Cardiac septum (tissue), 1 donor: ENCODE measurements around the gene SIX3. TPM values are rescaled to one million over a fixed set of nuclear protein-coding genes. Genes with fewer than 3 reads are reported as not detected.

ENCODE experiments used
- DNase-seq: peaks from one replicate; pipeline ENCODE4 v3.0.0-alpha.2; 2020; ENCODE audit warnings: low spot score
- intact Hi-C: fragments of 100-400 bp; cut with DNase I; formaldehyde crosslinking; loops from one replicate; pipeline ENCODE4 v1.14.0; 2022
- total RNA-seq: library from RNA; stranded (reverse); fragmentation: NEBNext Ultra II Directional; extraction: Animal tissue kit (Norgen Biotek cat#: 25700); gene quantifications from one replicate; pipeline ENCODE4 v1.2.1, GENCODE V29; 2021
- donor health status: DM: no; HTN: no; CAD: no.

The SIX3 gene
- total RNA-seq, 1 donor from 2014 or later: not detected

GRCh38 chr2:44940732-44941464 is 604 bp upstream of the SIX3 start:
- intact Hi-C loops: no loop called here
- no peak for DNase-seq

- DNase-seq: no peak
- intact Hi-C loops: no loop called here
Observed at GRCh38 chr2:44942304-44943030, 965 bp downstream of the SIX3 start.

GRCh38 chr2:44943031-44943692 is 1.7 kb downstream of the SIX3 start:
- intact Hi-C loops: no loop called here
- no peak for DNase-seq

- intact Hi-C loops: no loop called here
- no peak for DNase-seq
Observed at GRCh38 chr2:44943693-44944101, 2.2 kb downstream of the SIX3 start.

GRCh38 chr2:44944102-44944951 is 2.8 kb downstream of the SIX3 start:
- intact Hi-C loops: no loop called here
- DNase-seq: no peak

GRCh38 chr2:44944952-44945612 is 3.6 kb downstream of the SIX3 start:
- no peak for DNase-seq
- intact Hi-C loops: no loop called here

GRCh38 chr2:44945676-44946371 is 4.3 kb downstream of the SIX3 start:
- no peak for DNase-seq
- intact Hi-C loops: no loop called here

GRCh38 chr2:44946372-44947027 is 5.0 kb downstream of the SIX3 start:
- intact Hi-C loops: no loop called here
- DNase-seq: no peak

GRCh38 chr2:44947028-44947375 is 5.5 kb downstream of the SIX3 start:
- no peak for DNase-seq
- intact Hi-C loops: no loop called here

GRCh38 chr2:44948565-44949328 is 7.2 kb downstream of the SIX3 start:
- no peak for DNase-seq
- intact Hi-C loops: no loop called here

- intact Hi-C loops: loop anchor here (5.0 to 10.0 kb wide), 2 partner anchors 385 to 907 kb away; no protein-coding TSS in a partner anchor
- no peak for DNase-seq
Observed at GRCh38 chr2:44949329-44950151, 8.0 kb downstream of the SIX3 start.

- DNase-seq: no peak
- intact Hi-C loops: loop anchor here (5.0 to 10.0 kb wide), 2 partner anchors 386 to 908 kb away; no protein-coding TSS in a partner anchor
Observed at GRCh38 chr2:44950646-44951045, 9.1 kb downstream of the SIX3 start.

GRCh38 chr2:44951124-44951523 is 9.6 kb downstream of the SIX3 start:
- intact Hi-C loops: loop anchor here (5.0 to 10.0 kb wide), 2 partner anchors 386 to 909 kb away; no protein-coding TSS in a partner anchor
- no peak for DNase-seq

- intact Hi-C loops: loop anchor here (5.0 to 10.0 kb wide), 2 partner anchors 387 to 909 kb away; no protein-coding TSS in a partner anchor
- no peak for DNase-seq
Observed at GRCh38 chr2:44951714-44952113, 10.2 kb downstream of the SIX3 start.

GRCh38 chr2:44952143-44952805 is 10.8 kb downstream of the SIX3 start:
- no peak for DNase-seq
- intact Hi-C loops: loop anchor here (5.0 to 10.0 kb wide), 2 partner anchors 387 to 910 kb away; no protein-coding TSS in a partner anchor
